ENCODE data around the gene NAA50. TPM values are rescaled to one million over a fixed set of nuclear protein-coding genes. Genes with fewer than 3 reads are reported as not detected.

NAA50 gene
- total and polyA plus RNA-seq, 2 of the 13 experiments (the other 11 are each of a cell fraction or from before 2014, with no cell fraction given) = 30.2 to 233 TPM

- TF ChIP-seq KMT2B (CRISPR knock-in tag; IDR thresholded peaks at IDR 0.05) = no peak
These were observed 15.5 kb downstream of the NAA50 start (continued) for GRCh38 chr3:113730550-113730949.

- H3K36me3 ChIP-seq (replicated peaks in 1 of 2; ENCODE audit: control insufficient read depth in 1 of 2, insufficient read depth in 2 of 2, low read length in 2 of 2) = peaks cover 2 to 12% of the 10 kb centered on the region in 2 experiments; a peak in 3 of 5 replicates
- no peaks in the 10 kb centered on the region for H3K27me3 ChIP-seq (ENCODE audit: control insufficient read depth in 1 of 2, insufficient read depth in 2 of 2, low read length in 2 of 2)
- H3K9me3 ChIP-seq (ENCODE audit: low read length) = no peaks in the 10 kb centered on the region
- ChIA-PET POLR2A (interaction anchor here (1.2 kb wide), 1 partner anchor 19 kb away, joined by 3 read pairs; no protein-coding TSS in a partner anchor), CTCF (ENCODE audit: low intra/inter-chr PET ratio, low total read pairs) (no interaction called here)
- peaks cover 5% of the 10 kb centered on the region; the same call in 1 of the 2 replicates for H4K20me1 ChIP-seq (ENCODE audit: insufficient read depth, low read length)
- WGBS (ENCODE audit: low lambda C conversion rate) = 93% methylated on average over 2 of the region's 2 CpGs
- ATAC-seq (no peak), FAIRE-seq (no peak), DNase-seq (ENCODE audit: low spot score) (no peak)
- no peak overlapping the region for H3K4me2 ChIP-seq (ENCODE audit: low read depth, low read length)
- no peak for TF ChIP-seq AFF4 (CRISPR knock-in tag; IDR thresholded peaks at IDR 0.05)
- no peak for TF ChIP-seq MXD4 (CRISPR knock-in tag; IDR thresholded peaks at IDR 0.05)
- TF ChIP-seq TEAD2 (CRISPR knock-in tag; IDR thresholded peaks at IDR 0.05) = no peak
- TF ChIP-seq MTF2 (CRISPR knock-in tag; IDR thresholded peaks at IDR 0.05; ENCODE audit: borderline replicate concordance) = no peak
- TF ChIP-seq MAFF (IDR thresholded peaks at IDR 0.05; ENCODE audit: low read depth, low read length) = peak; percentile 95
- no peak for TF ChIP-seq GTF2F1 (IDR thresholded peaks at IDR 0.05; ENCODE audit: low read length)
- no peak for TF ChIP-seq MZF1 (CRISPR knock-in tag; IDR thresholded peaks at IDR 0.05; ENCODE audit: borderline replicate concordance)
- TF ChIP-seq ZNF749 (CRISPR knock-in tag; IDR thresholded peaks at IDR 0.05; ENCODE audit: borderline replicate concordance) = no peak
- TF ChIP-seq MAFK (conservative IDR thresholded peaks at IDR 0.05 in 1 of 2, IDR thresholded peaks at IDR 0.05 in 1 of 2; ENCODE audit: low read length in 2 of 2) = peak; percentile 94 to 96
- no peak for TF ChIP-seq NAIF1 (CRISPR knock-in tag; IDR thresholded peaks at IDR 0.05; ENCODE audit: borderline replicate concordance)
- no peak overlapping the region for H3K27ac ChIP-seq (ENCODE audit: extremely low read length, insufficient read depth, low read length)
- in situ Hi-C loops (cut with HindIII; ENCODE audit: extremely low pct_ligation_motif_present, low pct_unique_long_range_greater_than_20kb) = no loop called here
- no peak overlapping the region for H2AFZ ChIP-seq (ENCODE audit: low read length)
- H3K9ac ChIP-seq (ENCODE audit: insufficient read depth, low read depth, low read length) = no peak overlapping the region
- H3K79me2 ChIP-seq (ENCODE audit: insufficient read depth, low read length) = peaks cover 94% of the 10 kb centered on the region
- intact Hi-C loops (cut with micrococcal nuclease; ENCODE audit: unreplicated experiment) = no loop called here
- H3K4me1 ChIP-seq (ENCODE audit: insufficient read depth, low read length) = no peaks in the 10 kb centered on the region
- no TSS peak for BruUV-seq (replicated peaks)
- no peak overlapping the region for H3K4me3 ChIP-seq (replicated peaks in 1 of 3; ENCODE audit: insufficient read depth in 1 of 3, low read depth in 2 of 3, low read length in 3 of 3)
These were observed 17.4 kb downstream of the NAA50 start for GRCh38 chr3:113728661-113729060.

Measured in HepG2 (cell line).